Coronary artery (tissue), 2 donors: ENCODE measurements around the gene MED22.

Source experiments
- DNase-seq: peaks from one replicate; pipeline ENCODE4 v3.0.0-alpha.2; 2017; ENCODE audit warnings: low spot score
- H3K27ac ChIP-seq, 2 donors: fragments of 200-600 bp; sonication (generic); one replicate each; pipeline ENCODE4 v1.5.1; 2016 to 2019
- H3K4me3 ChIP-seq: fragments of 200-600 bp; sonication (generic); 2 replicates; pipeline ENCODE4 v1.5.1; 2016; ENCODE audit warnings: mild to moderate bottlenecking, moderate library complexity
- CTCF ChIP-seq: fragments of 200-600 bp; sonication (generic); IDR thresholded peaks from one replicate; pipeline ENCODE4 v1.5.1; 2019; ENCODE audit warnings: antibody characterized with exemption

The MED22 gene

DNA sequence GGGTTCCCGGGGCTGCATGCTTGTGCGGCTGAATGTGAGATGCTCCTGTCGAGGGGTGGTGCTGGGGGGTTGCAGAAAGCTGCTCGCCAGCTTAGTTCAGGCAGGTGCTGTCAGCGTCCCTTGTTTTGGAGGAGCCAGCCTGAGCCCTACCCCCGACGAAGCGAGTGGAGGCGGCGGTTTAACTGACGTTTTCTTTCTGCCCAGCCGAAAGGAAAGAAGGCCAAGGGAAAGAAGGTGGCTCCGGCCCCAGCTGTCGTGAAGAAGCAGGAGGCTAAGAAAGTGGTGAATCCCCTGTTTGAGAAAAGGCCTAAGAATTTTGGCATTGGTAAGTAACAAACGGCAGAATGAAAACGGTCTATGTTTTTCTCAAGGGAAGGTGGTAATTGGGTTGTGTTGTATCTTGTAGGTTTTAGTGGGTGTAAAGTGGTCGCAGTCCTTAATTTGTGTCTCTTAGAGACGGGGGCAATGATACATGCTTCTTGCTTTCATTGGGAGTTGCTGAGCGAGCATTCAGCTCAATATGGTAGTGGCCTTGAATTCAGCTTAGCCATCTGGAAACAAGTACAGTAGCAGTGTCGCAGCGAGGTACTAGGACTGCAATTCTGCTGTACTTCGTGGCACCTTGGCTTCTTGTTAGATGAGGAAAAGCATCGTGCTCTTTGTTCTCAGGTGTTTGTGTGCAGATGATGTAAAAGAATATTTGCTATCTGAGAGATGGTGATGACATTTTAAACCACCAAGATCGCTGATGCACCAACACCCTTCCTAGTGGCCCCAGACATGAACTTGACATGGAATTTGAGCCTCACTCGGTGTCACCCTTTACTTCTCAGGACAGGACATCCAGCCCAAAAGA lies 1.0 kb upstream of the MED22 start:
- DNase-seq, result no peak
- Histone ChIP-seq H3K27ac (peak overlapping the region; percentile 78 to 96), H3K4me3 (peak overlapping the region; percentile 95)
- TF ChIP-seq CTCF, result no peak

- Histone ChIP-seq H3K27ac (peak overlapping the region; percentile 78 to 96), H3K4me3 (peak overlapping the region; percentile 95)
- no peak for DNase-seq
- no peak for TF ChIP-seq CTCF
Observed at GRCh38 chr9:133347515-133347984, 381 bp downstream of the MED22 start.

DNA sequence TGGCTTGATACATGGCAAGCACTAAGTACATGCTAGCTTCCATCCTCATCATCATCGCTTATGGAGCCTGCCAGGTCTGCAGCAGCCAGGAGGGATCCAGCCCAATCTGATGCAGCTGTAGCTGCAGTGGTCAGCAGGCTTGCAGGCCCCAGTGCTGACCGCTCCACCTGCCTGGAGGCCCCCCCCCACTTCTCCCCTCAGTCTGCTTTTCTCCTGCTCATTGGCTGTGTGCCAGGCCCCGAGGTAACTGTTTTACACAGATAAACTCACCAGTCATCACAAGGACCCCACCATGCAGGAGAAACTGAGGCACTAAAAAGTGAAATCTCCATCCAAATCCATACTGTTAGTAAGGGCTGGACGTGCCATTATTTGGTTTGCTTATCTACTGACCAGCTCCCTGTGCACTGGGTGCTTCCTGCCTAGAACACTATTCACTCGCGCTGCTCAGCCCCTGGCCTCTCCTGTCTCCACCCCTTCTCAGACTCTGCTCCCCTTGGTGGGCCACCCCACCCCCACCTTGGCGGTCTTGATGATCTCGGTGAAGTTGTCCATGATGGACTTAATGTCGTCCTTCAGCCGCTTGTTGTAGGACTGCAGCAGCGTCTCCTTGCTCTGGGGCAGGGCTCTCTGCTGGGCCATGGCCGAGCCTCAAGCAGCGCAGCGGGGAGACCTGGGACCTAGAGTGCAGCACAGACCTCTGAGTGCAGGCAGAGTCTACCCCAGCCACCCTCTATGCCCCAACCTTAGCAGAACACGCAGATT lies 1.7 kb downstream of the MED22 start:
- Histone ChIP-seq H3K4me3 (peak overlapping the region; percentile 95), H3K27ac (peak overlapping the region in 1 of 2 donors; percentile 96)
- no peak for DNase-seq
- no peak for TF ChIP-seq CTCF

DNA sequence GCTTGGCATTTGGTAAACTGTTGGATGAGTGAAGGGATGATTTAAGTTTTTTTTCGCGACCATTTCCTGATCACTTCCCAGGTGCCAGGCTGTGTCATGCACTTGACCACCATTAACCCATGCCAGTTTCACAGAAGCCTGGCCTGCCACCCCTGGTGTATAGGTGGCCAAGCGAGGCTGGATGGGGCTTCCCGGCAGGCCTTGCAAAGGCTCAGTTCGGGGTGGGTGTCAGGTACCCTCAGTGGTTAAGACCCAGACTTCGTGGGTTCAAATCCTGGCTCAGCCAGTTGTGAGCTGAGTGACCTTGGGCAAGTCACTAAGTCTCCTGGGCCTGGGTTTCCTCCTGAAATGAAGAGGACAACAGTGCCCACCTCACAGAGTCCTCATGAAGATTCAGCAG lies 2.3 kb downstream of the MED22 start:
- Histone ChIP-seq H3K27ac (no peak overlapping the region), H3K4me3 (no peak overlapping the region)
- TF ChIP-seq CTCF, result no peak
- DNase-seq, result no peak

DNA sequence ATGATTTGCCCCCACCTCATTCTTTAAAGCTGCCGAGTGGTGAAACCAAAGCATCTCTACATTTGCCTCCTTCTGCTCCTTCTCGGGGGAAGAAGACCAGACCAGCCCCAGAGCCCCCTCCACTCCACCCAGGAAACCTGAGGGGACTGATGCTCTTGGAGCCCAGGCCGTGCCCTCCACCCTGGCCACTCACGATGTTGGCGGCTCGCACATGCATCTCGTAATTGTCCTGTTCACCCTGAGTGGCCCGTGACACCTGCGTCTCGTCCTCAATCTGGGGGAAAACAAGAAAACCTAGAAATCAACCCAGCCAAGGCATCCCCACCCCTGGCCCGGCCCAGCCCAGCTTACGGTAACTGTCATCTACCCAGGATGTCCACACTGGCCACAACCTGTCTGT lies 3.0 kb downstream of the MED22 start:
- Histone ChIP-seq H3K27ac (no peak overlapping the region), H3K4me3 (no peak overlapping the region)
- no peak for DNase-seq
- no peak for TF ChIP-seq CTCF

DNA sequence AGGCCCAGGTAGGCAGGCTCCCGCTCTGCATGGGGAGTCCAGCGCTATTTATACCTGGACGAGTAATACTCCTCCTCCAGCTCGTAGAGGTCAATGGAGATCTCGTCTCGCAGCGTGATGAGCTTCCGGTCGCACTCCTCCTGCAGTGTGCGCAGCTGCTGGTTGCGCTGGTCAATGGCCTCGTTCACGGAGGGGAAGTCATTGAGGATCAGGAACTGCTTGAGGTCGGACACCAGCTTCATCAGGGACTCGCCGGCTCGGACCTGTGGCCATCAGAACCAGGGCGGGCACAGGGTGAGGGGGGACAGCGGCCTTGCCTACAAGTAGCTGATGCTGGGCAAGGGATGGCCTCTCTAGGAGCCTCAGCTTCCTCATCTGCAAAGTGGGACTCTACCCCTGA lies 3.9 kb downstream of the MED22 start:
- DNase-seq, result no peak

More for the DNA sequence above, 3.9 kb downstream of the MED22 start:
- Histone ChIP-seq H3K27ac (no peak overlapping the region), H3K4me3 (no peak overlapping the region)
- TF ChIP-seq CTCF, result no peak
